Peyer's patch (tissue), 4 donors: ENCODE data around the gene AQP7. TPM values are rescaled to one million over a fixed set of nuclear protein-coding genes. Genes with fewer than 3 reads are reported as not detected.
A peak's percentile ranks its signal among the peaks of the same experiment; 100 is the strongest.

Source experiments
- DNase-seq, 3 donors: peaks; one replicate each; pipeline ENCODE4 v3.0.0-alpha.2; 2017 to 2019
- H3K27ac ChIP-seq, 4 donors: fragments of 200-600 bp; sonication (generic); one replicate each; pipeline ENCODE4 v1.5.1; 2016 to 2019
- H3K27me3 ChIP-seq, 2 donors: fragments of 200-600 bp; sonication (generic); one replicate each; pipeline ENCODE4 v1.5.1; 2019
- H3K36me3 ChIP-seq, 3 donors: fragments of 200-600 bp; sonication (generic); one replicate each; pipeline ENCODE4 v1.5.1; 2016 to 2019
- H3K4me1 ChIP-seq, 4 donors: fragments of 200-600 bp; sonication (generic); one replicate each; pipeline ENCODE4 v1.5.1; 2016 to 2019
- H3K4me3 ChIP-seq, 4 donors: fragments of 200-600 bp; sonication (generic); 1 replicate in 3 of 4; 2 replicates in 1 of 4; pipeline ENCODE4 v1.5.1; 2016 to 2019; ENCODE audit warnings: mild to moderate bottlenecking in 1 of 4
- H3K9me3 ChIP-seq, 4 donors: fragments of 200-600 bp; sonication (generic); one replicate each; pipeline ENCODE4 v1.5.1; 2016 to 2019; ENCODE audit warnings: mild to moderate bottlenecking in 1 of 4
- POLR2A ChIP-seq, 2 donors: fragments of 450-650 bp; IDR thresholded peaks; one replicate each; pipeline ENCODE4 v1.5.1; 2017; ENCODE audit warnings: antibody characterized with exemption in 2 of 2, mild to moderate bottlenecking in 2 of 2, moderate library complexity in 2 of 2
- total RNA-seq, 4 donors: library from RNA; depleted of rRNA; stranded (reverse); fragments of >200 nt; gene quantifications; one replicate each; pipeline ENCODE4 v1.1.0, GENCODE V29; 2016
- TF ChIP-seq, protein P1 (sequence below), 6 experiments: fragments of 450-650 bp in 4 of 6; fragments of 200-600 bp in 2 of 6; sonication (generic) in 1 of 6; IDR thresholded peaks; one replicate each; pipeline ENCODE4 v1.5.1; 2017 to 2019; ENCODE audit warnings: antibody characterized with exemption in 6 of 6, mild to moderate bottlenecking in 3 of 6, moderate library complexity in 1 of 6

The AQP7 gene
- total RNA-seq, 4 donors from 2014 or later: 5.0 to 119 (median 79.2) TPM

DNA sequence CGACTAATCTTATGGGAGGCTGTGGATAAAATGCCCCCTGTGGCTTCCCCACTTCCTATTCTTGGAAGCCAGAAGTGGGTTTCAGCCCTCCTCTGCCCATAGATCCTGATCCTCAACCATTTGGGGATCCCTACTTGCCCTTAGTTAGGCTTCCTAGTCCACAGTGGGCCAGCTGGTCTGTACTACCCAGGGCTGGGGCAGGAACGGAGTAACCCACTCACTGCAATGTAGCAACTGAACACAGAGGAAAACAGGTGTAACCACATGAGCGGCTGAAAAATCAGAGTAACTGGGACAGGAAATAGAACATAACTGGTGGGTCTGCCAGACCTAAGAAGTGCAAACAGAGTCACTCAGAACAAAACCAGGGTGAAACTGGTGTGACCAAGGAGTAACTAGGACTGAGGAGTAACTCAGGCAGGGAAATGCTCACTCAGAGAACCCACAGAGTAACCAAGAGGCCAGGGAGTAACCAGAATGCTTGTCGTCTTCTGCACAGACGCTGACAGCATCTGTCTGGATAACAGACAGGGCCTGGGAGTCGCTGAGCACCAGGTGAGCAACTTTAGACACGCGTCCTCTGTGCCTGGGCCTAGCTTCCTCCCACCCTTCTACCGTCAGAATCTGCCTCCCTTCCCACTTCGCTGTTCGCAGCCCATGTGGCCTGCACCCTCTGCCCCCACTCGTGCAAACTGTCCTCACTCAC is 44.0 kb upstream of the AQP7 start:
- H3K36me3 ChIP-seq: peaks cover 0 to 24% (median 0%) of the 10 kb centered on the region in 3 donors
- peak in 2 of 3 donors; percentile 65 to 73 for DNase-seq
- no peaks in the 10 kb centered on the region for H3K9me3 ChIP-seq
- peak overlapping the region; percentile 44 to 77 (median 66) for H3K4me3 ChIP-seq
- H3K27me3 ChIP-seq: no peaks in the 10 kb centered on the region
- H3K4me1 ChIP-seq: peaks cover 4 to 42% (median 15%) of the 10 kb centered on the region in 4 donors
- peak overlapping the region; percentile 76 to 97 (median 86) for H3K27ac ChIP-seq
- TF ChIP-seq, protein P1, sequence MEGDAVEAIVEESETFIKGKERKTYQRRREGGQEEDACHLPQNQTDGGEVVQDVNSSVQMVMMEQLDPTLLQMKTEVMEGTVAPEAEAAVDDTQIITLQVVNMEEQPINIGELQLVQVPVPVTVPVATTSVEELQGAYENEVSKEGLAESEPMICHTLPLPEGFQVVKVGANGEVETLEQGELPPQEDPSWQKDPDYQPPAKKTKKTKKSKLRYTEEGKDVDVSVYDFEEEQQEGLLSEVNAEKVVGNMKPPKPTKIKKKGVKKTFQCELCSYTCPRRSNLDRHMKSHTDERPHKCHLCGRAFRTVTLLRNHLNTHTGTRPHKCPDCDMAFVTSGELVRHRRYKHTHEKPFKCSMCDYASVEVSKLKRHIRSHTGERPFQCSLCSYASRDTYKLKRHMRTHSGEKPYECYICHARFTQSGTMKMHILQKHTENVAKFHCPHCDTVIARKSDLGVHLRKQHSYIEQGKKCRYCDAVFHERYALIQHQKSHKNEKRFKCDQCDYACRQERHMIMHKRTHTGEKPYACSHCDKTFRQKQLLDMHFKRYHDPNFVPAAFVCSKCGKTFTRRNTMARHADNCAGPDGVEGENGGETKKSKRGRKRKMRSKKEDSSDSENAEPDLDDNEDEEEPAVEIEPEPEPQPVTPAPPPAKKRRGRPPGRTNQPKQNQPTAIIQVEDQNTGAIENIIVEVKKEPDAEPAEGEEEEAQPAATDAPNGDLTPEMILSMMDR (IDR thresholded peaks at IDR 0.05): no peak
- no peak for TF ChIP-seq POLR2A (IDR thresholded peaks at IDR 0.05)

DNA sequence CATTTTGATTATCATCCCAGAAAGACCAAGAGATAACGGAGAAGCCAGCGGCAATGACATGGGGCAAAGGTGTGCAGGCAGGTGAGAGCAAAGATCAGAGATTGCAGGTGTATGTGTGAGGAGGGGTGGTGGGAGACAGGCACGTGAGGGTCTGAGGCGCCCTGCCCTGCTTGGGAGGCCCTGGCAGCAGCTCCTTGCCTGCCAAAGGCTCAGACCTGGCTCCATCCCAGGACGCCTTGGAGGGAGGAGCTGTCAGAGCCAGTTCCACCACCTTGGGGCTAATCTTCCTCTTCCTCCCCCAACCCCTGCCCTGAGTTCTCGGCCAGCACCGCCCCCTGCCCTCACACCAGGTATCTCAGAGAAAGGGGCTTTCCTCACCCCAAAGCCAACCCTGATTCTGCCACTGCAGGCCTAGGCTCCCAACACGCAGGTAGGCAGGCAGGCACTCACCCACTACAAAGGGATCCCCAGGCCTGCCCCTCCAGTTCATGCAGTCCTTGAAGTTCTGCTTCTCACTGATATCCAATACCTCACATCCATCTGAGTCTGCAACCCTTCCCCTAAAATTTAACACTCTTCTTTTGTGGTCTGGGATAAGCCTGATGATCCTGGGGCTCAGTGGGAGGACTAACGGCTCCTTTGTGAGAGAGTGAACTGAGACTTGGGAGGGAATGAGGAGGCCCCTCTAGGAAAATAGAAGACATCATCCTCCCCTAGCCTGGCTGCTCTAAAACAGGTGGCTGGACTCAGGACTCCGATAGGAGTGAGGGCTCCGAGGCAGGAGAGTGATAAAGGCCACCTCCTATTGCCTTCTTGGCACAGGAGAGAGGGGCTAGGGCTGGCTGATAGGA is 43.2 kb upstream of the AQP7 start:
- peaks cover 4 to 38% (median 15%) of the 10 kb centered on the region in 4 donors for H3K4me1 ChIP-seq
- H3K4me3 ChIP-seq: peak overlapping the region; percentile 6 to 77 (median 58)
- H3K36me3 ChIP-seq: peaks cover 0 to 24% (median 0%) of the 10 kb centered on the region in 3 donors
- no peaks in the 10 kb centered on the region for H3K9me3 ChIP-seq
- TF ChIP-seq, protein P1 (IDR thresholded peaks at IDR 0.05): no peak
- TF ChIP-seq POLR2A (IDR thresholded peaks at IDR 0.05): peak; percentile 60 to 70
- peak overlapping the region; percentile 76 to 97 (median 86) for H3K27ac ChIP-seq
- no peaks in the 10 kb centered on the region for H3K27me3 ChIP-seq
- DNase-seq: peak in 2 of 3 donors; percentile 75 to 85

DNA sequence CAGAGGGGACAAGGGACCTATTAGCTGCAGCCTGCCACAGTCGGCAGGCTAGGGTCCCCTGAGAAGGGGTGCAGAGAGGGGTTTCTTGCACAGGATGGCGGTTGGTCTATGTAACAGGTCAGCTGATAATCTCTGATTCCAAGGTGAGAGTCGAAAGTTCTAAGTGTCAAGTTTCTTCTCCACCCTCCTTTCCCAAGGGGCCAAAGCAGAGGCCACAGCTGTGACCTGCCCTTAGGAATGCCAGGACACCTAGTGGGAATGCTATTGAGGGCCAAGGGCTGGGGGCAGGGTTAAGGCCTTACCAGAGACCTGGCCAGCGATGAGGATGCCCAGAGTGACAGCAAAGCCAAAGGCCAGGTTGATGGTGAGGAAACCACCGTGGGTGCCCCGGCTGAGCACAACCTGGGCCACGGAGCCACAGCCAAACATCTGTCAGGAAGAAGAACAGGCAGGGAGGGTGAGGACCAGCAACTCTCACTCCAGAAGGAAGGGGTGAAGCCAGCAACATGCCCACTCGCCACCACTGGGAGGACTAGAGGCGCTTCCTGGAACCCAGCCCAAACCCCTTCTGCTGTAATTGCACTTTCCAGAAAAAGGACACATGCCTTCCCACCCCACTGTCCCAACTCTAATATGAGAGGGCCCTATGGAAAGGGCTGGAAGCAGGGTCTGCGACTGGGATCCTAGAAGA is 41.2 kb upstream of the AQP7 start:
- Histone ChIP-seq H3K4me3 (peak overlapping the region in 2 of 4 donors; percentile 6 to 71), H3K27me3 (no peaks in the 10 kb centered on the region), H3K4me1 (peaks cover 7 to 51% (median 15%) of the 10 kb centered on the region in 4 donors), H3K27ac (peak overlapping the region in 2 of 4 donors; percentile 7 to 35), H3K36me3 (peaks cover 0 to 24% (median 0%) of the 10 kb centered on the region in 3 donors), H3K9me3 (no peaks in the 10 kb centered on the region)
- TF ChIP-seq, protein P1 (IDR thresholded peaks at IDR 0.05): no peak
- TF ChIP-seq POLR2A (IDR thresholded peaks at IDR 0.05): no peak
- DNase-seq: no peak

DNA sequence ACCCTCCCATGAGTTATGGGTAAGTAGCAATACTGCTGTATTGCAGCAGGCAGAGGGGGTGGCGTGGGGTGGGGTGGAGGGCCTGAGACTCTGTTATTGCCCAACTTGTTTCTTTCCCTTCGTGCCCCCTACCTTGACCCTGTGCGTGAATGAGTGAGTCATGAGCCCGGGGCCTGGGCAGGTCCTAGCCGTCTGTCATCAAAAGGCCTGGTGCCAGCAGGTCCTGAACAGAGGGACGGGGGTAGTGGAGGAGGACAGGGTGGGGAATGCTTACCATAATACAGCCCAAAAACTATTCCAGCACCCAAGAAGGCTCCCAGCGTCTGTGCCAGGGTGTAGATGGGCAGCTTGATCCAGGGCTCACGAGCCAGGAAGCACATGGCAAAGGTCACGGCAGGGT is 40.7 kb upstream of the AQP7 start:
- H3K27me3 ChIP-seq: no peaks in the 10 kb centered on the region
- H3K27ac ChIP-seq: peak overlapping the region in 2 of 4 donors; percentile 7 to 35
- peaks cover 7 to 48% (median 14%) of the 10 kb centered on the region in 4 donors for H3K4me1 ChIP-seq
- peaks cover 0 to 24% (median 0%) of the 10 kb centered on the region in 3 donors for H3K36me3 ChIP-seq
- no peaks in the 10 kb centered on the region for H3K9me3 ChIP-seq
- no peak for DNase-seq
- TF ChIP-seq, protein P1 (IDR thresholded peaks at IDR 0.05): no peak
- no peak for TF ChIP-seq POLR2A (IDR thresholded peaks at IDR 0.05)
- H3K4me3 ChIP-seq: no peak overlapping the region

DNA sequence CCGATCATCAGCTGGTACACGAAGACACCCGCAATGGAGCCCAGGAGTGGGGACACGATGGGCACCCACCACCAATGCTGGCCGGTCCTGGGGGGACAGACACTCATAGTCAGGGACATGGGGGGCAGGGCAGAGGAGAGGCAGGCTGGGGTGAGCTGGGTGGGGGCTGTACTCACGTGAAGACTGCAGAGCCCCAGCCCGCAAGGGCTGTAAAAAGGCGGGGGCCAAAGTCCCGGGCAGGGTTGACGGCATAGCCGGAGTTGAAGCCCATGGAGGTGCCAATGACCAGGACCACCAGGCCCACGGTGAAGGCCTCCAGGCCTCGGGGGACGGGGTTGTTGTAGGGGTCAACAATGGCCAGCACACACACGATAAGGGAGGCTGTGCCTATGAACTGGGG is 39.8 kb upstream of the AQP7 start:
- Histone ChIP-seq H3K4me1 (peaks cover 7 to 39% (median 13%) of the 10 kb centered on the region in 4 donors), H3K4me3 (no peak overlapping the region), H3K27me3 (no peaks in the 10 kb centered on the region), H3K27ac (no peak overlapping the region), H3K9me3 (no peaks in the 10 kb centered on the region), H3K36me3 (peaks cover 0 to 24% (median 0%) of the 10 kb centered on the region in 3 donors)
- no peak for DNase-seq
- TF ChIP-seq POLR2A (IDR thresholded peaks at IDR 0.05): no peak
- TF ChIP-seq, protein P1 (IDR thresholded peaks at IDR 0.05): no peak
